ENCODE measurements around the gene PRRX1. TPM values are rescaled to one million over a fixed set of nuclear protein-coding genes. Genes with fewer than 3 reads are reported as not detected.

Gene PRRX1
- total and polyA plus RNA-seq, 4 donors: 7.7 to 37.5 (median 13.9) TPM

GRCh38 chr1:170687621-170688020, 23.7 kb downstream of the PRRX1 start:
- TF ChIP-seq, protein P1, sequence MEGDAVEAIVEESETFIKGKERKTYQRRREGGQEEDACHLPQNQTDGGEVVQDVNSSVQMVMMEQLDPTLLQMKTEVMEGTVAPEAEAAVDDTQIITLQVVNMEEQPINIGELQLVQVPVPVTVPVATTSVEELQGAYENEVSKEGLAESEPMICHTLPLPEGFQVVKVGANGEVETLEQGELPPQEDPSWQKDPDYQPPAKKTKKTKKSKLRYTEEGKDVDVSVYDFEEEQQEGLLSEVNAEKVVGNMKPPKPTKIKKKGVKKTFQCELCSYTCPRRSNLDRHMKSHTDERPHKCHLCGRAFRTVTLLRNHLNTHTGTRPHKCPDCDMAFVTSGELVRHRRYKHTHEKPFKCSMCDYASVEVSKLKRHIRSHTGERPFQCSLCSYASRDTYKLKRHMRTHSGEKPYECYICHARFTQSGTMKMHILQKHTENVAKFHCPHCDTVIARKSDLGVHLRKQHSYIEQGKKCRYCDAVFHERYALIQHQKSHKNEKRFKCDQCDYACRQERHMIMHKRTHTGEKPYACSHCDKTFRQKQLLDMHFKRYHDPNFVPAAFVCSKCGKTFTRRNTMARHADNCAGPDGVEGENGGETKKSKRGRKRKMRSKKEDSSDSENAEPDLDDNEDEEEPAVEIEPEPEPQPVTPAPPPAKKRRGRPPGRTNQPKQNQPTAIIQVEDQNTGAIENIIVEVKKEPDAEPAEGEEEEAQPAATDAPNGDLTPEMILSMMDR (IDR thresholded peaks at IDR 0.05; ENCODE audit: control extremely low read depth, extremely low read depth): no peak
- no peak for ATAC-seq (ENCODE audit: insufficient read depth, low FRiP score)
- WGBS, 2 donors: 89 to 93% methylated on average over 4 of the region's 4 CpGs
- Histone ChIP-seq H3K36me3 (ENCODE audit: control insufficient read depth in 4 of 4, insufficient read depth in 4 of 4, low read length in 4 of 4) (no peaks in the 10 kb centered on the region), H3K4me3 (no peak overlapping the region), H3K27me3 (ENCODE audit: control insufficient read depth in 3 of 3, insufficient read depth in 3 of 3, low read length in 2 of 3) (no peaks in the 10 kb centered on the region), H3K27ac (ENCODE audit: low read depth in 1 of 2, low read length in 1 of 2) (no peak overlapping the region), H3K9me3 (ENCODE audit: control insufficient read depth in 4 of 4, insufficient read depth in 3 of 4, low read length in 3 of 4) (no peaks in the 10 kb centered on the region), H3K4me1 (ENCODE audit: control insufficient read depth in 5 of 5, insufficient read depth in 5 of 5, low read length in 5 of 5) (peaks cover 0 to 2% (median 0%) of the 10 kb centered on the region in 5 donors), H3K9ac (ENCODE audit: insufficient read depth in 1 of 2, low read length in 2 of 2) (no peak overlapping the region)
- no peak for DNase-seq

GRCh38 chr1:170691258-170691657, 27.3 kb downstream of the PRRX1 start:
- Histone ChIP-seq H3K27ac (ENCODE audit: low read depth in 1 of 2, low read length in 1 of 2) (no peak overlapping the region), H3K9ac (ENCODE audit: insufficient read depth in 1 of 2, low read length in 2 of 2) (no peak overlapping the region), H3K4me3 (no peak overlapping the region), H3K4me1 (ENCODE audit: control insufficient read depth in 5 of 5, insufficient read depth in 5 of 5, low read length in 5 of 5) (peaks cover 0 to 11% (median 9%) of the 10 kb centered on the region in 5 donors), H3K9me3 (ENCODE audit: control insufficient read depth in 4 of 4, insufficient read depth in 3 of 4, low read length in 3 of 4) (no peaks in the 10 kb centered on the region), H3K36me3 (ENCODE audit: control insufficient read depth in 4 of 4, insufficient read depth in 4 of 4, low read length in 4 of 4) (no peaks in the 10 kb centered on the region), H3K27me3 (ENCODE audit: control insufficient read depth in 3 of 3, insufficient read depth in 3 of 3, low read length in 2 of 3) (no peaks in the 10 kb centered on the region)
- no peak for ATAC-seq (ENCODE audit: insufficient read depth, low FRiP score)
- DNase-seq: no peak
- TF ChIP-seq, protein P1 (IDR thresholded peaks at IDR 0.05; ENCODE audit: control extremely low read depth, extremely low read depth): no peak

- peaks cover 0 to 15% (median 9%) of the 10 kb centered on the region in 5 donors for H3K4me1 ChIP-seq (ENCODE audit: control insufficient read depth in 5 of 5, insufficient read depth in 5 of 5, low read length in 5 of 5)
- H3K36me3 ChIP-seq (ENCODE audit: control insufficient read depth in 4 of 4, insufficient read depth in 4 of 4, low read length in 4 of 4): no peaks in the 10 kb centered on the region
- TF ChIP-seq, protein P1 (IDR thresholded peaks at IDR 0.05; ENCODE audit: control extremely low read depth, extremely low read depth): no peak
- peak overlapping the region in 1 of 2 donors; percentile 66 for H3K27ac ChIP-seq (ENCODE audit: low read depth in 1 of 2, low read length in 1 of 2)
- ATAC-seq (ENCODE audit: insufficient read depth, low FRiP score): no peak
- no peak overlapping the region for H3K9ac ChIP-seq (ENCODE audit: insufficient read depth in 1 of 2, low read length in 2 of 2)
- no peak overlapping the region for H3K4me3 ChIP-seq
- no peaks in the 10 kb centered on the region for H3K9me3 ChIP-seq (ENCODE audit: control insufficient read depth in 4 of 4, insufficient read depth in 3 of 4, low read length in 3 of 4)
- WGBS, 2 donors: 47 to 50% methylated on average over 2 of the region's 2 CpGs
- DNase-seq: peak in 2 of 3 donors; percentile 24 to 37
- H3K27me3 ChIP-seq (ENCODE audit: control insufficient read depth in 3 of 3, insufficient read depth in 3 of 3, low read length in 2 of 3): no peaks in the 10 kb centered on the region
These were observed 29.1 kb downstream of the PRRX1 start for GRCh38 chr1:170692866-170693575.
